Cardiac muscle cell (in vitro differentiated cells and primary cell): ENCODE results near the gene DENND2A. TPM values are rescaled to one million over a fixed set of nuclear protein-coding genes. Genes with fewer than 3 reads are reported as not detected.

Experiments
- DNase-seq, 2 donors: peaks; one replicate each; pipeline versions ENCODE4 v3.0.0 to v3.0.0-alpha.2; 2010 to 2017; ENCODE audit warnings: low read depth in 1 of 2, low spot score in 1 of 2
- H3K27ac ChIP-seq: fragments of 200-600 bp; sonication (generic); 2 replicates; pipeline ENCODE4 v1.5.1; 2016
- H3K27me3 ChIP-seq: fragments of 200-600 bp; sonication (generic); 2 replicates; pipeline ENCODE4 v1.6.0; 2016; ENCODE audit warnings: control low read depth
- H3K36me3 ChIP-seq: fragments of 200-600 bp; sonication (generic); 2 replicates; pipeline ENCODE4 v1.5.1; 2016; ENCODE audit warnings: control low read depth
- H3K4me1 ChIP-seq: fragments of 200-600 bp; sonication (generic); 2 replicates; pipeline ENCODE4 v1.8.1; 2017; ENCODE audit warnings: low read depth, mild to moderate bottlenecking, mixed run types
- H3K4me3 ChIP-seq: fragments of 200-600 bp; sonication (generic); 2 replicates; pipeline ENCODE4 v1.5.1; 2016; ENCODE audit warnings: mild to moderate bottlenecking
- H3K9me3 ChIP-seq: fragments of 200-600 bp; sonication (generic); 2 replicates; pipeline ENCODE4 v1.5.1; 2017; ENCODE audit warnings: low read depth, mild to moderate bottlenecking, control low read depth
- CTCF ChIP-seq: IDR thresholded peaks from 2 replicates; pipeline ENCODE4 v1.5.1; 2012; ENCODE audit warnings: low read depth, mild to moderate bottlenecking, low read length
- polyA plus RNA-seq: library from polyadenylated mRNA; unstranded; fragments of >200 nt; fragmentation: Nextera tagmentation; extraction: Ambion mirVana; gene quantifications from 2 replicates; pipeline ENCODE4 v1.2.1, GENCODE V29; 2016
- total RNA-seq: library from RNA; depleted of rRNA; stranded (reverse); fragments of >200 nt; gene quantifications from 2 replicates; pipeline ENCODE4 v1.2.3, GENCODE V29; 2016

Gene DENND2A
- total and polyA plus RNA-seq, 2 experiments from 2014 or later: 14.0 to 21.7 TPM

DNA sequence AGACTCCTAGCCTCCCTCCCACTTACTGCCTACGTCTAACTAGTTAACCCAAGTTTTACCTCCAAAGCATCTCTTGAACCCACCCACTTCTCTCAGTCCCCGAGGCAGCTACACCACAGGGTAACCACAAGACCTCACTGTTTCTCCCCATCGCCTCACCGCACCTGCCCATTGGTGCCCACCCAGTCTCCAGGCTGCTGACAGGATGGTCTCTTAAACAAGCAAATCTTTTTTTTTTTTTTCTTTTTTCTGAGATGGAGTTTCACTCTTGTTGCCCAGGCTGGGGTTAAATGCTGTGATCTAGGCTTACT lies 47.0 kb downstream of the DENND2A start:
- no peak overlapping the region for H3K27ac ChIP-seq
- no peak for TF ChIP-seq CTCF

GRCh38 chr7:140592964-140593671 lies 47.5 kb downstream of the DENND2A start:
- no peak for TF ChIP-seq CTCF
- no peak for DNase-seq
- no peaks in the 10 kb centered on the region for H3K4me1 ChIP-seq

More for the DNA sequence above, 47.0 kb downstream of the DENND2A start:
- no peaks in the 10 kb centered on the region for H3K9me3 ChIP-seq
- H3K36me3 ChIP-seq: no peaks in the 10 kb centered on the region
- no peak for DNase-seq
- no peak overlapping the region for H3K4me3 ChIP-seq
- H3K4me1 ChIP-seq: no peaks in the 10 kb centered on the region
- no peaks in the 10 kb centered on the region for H3K27me3 ChIP-seq

DNA sequence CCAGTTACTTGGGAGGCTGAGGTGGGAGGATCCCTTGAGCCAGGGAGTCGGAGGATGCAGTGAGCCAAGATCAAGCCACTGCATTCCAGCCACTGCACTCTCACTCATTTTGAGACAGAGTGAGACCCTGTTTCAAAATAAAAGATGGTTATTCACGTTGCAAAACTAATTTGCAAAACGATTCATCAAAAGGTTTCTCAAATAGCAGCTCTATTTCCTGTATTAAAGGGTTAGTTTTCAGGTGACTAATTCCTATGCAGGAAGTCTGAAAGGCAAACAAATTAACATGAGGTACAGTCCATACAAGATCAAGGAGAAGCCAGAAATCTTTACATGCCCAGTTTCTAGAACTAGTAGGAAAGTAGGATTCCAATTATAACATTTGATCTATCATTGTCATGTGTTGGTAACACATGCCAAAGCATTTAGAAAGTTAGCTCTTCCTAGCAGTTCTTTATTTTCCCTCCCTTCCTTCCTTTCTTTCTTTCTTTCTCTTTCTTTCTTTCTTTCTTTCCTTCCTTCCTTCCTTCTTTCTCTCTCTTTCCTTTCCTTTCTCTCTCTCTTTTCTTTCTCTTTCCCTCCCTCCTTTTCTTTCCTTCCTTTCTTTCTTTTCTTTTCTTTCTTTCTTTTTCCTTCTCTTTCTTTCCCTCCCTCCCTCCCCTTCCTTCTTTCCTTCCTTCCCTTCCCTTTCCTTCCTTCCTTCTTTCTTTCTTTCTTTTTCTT lies 49.3 kb downstream of the DENND2A start:
- Histone ChIP-seq H3K27me3 (no peaks in the 10 kb centered on the region), H3K27ac (no peak overlapping the region), H3K4me1 (no peaks in the 10 kb centered on the region), H3K9me3 (no peaks in the 10 kb centered on the region), H3K4me3 (no peak overlapping the region), H3K36me3 (no peaks in the 10 kb centered on the region)
- DNase-seq: no peak
- TF ChIP-seq CTCF: no peak

More at GRCh38 chr7:140592964-140593671, 47.5 kb downstream of the DENND2A start:
- Histone ChIP-seq H3K36me3 (no peaks in the 10 kb centered on the region), H3K4me3 (no peak overlapping the region), H3K27ac (no peak overlapping the region), H3K27me3 (no peaks in the 10 kb centered on the region), H3K9me3 (no peaks in the 10 kb centered on the region)

DNA sequence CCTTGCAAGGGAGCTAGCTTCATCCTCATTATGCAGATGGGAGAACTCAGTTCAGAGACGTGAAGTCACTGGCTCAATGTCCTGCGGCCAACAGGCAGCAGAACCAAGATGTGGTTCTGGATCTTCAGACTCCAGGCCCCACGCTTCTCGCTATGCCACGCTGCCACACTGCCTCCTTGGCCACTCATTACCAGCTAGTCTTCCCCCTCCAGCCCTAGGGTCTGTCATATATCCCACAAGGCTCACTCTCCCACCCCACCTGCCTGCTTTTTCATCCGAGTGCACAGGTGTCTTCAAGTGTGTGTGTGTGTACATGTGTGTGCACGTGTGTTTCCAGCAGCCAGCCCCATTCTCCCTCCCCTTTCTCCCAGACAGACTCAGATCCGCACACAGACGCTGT lies 53.4 kb downstream of the DENND2A start:
- no peak for TF ChIP-seq CTCF
- H3K4me3 ChIP-seq: no peak overlapping the region
- DNase-seq: no peak
- no peaks in the 10 kb centered on the region for H3K9me3 ChIP-seq
- no peaks in the 10 kb centered on the region for H3K36me3 ChIP-seq
- no peaks in the 10 kb centered on the region for H3K27me3 ChIP-seq
- H3K4me1 ChIP-seq: no peaks in the 10 kb centered on the region
- no peak overlapping the region for H3K27ac ChIP-seq

GRCh38 chr7:140586516-140586915 lies 54.1 kb downstream of the DENND2A start:
- no peak for TF ChIP-seq CTCF
- no peak overlapping the region for H3K27ac ChIP-seq
- DNase-seq: no peak
- no peak overlapping the region for H3K4me3 ChIP-seq
- H3K9me3 ChIP-seq: no peaks in the 10 kb centered on the region
- no peaks in the 10 kb centered on the region for H3K27me3 ChIP-seq
- no peaks in the 10 kb centered on the region for H3K36me3 ChIP-seq
- no peaks in the 10 kb centered on the region for H3K4me1 ChIP-seq
